ENCODE measurements around the gene MORN4. TPM values are rescaled to one million over a fixed set of nuclear protein-coding genes. Genes with fewer than 3 reads are reported as not detected.
A peak's percentile ranks its signal among the peaks of the same experiment; 100 is the strongest.

The MORN4 gene
- polyA plus RNA-seq (2013, experiment 1 of 2), result 17.3 TPM
- 15.0 TPM for polyA plus RNA-seq (2013, experiment 2 of 2)

DNA sequence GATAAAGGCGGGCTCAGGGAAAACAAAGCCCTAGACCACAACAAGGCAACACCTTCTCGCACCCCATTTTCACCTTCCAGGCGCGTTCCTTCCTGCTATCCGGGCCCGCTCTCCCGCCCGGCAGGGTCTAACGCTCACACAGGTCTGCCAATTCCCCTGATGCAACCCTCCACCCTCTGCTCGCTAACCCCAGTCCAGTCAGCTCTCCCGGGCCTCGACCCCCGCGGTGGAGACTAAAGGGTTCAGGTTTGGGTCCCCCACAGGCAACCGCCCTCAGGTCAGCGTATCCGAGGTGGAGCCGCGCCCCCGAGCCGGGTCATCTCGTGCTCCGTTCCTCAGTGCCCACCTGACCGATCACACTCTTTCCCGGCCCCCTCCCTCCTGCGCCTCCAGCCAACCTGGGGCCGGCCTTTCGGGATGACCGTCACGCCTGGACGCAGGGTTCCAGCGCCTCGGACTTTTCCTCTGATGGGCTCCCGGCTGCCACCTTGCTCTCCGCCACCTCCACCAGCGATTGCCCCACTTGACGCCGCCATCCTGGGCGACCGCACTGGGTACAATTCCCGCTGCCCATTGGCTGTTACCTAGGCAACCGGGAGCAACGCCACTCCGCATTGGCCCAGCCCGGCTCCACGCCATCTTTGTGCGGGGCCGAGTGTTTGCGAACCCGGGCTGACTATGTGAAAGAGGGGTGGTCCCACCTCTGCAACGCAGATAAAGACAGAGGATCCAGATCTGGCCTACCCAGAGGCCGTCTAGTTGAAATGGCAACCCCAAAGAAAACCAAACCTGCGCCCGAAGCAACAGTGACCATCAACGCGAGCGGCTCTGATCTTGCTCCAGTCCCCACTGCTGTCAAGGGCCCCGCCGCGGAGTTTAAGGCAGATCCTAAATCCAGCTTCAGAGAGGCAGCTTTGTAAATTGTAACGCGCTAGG lies at the start of gene MORN4:
Gene MORN4, minus strand, starts transcription at position 552 of the 936 bp plus-strand sequence. CDS start 13,847 bp downstream, outside the sequence.
- H3K9me3 ChIP-seq (ENCODE audit: control insufficient read depth, low read length), result no peaks in the 10 kb centered on the region
- peak within 1 kb of the TSS; percentile 77 for H3K4me3 ChIP-seq (ENCODE audit: extremely low read depth, insufficient read depth, low read length, poor library complexity, severe bottlenecking)
- H3K27ac ChIP-seq (ENCODE audit: low read depth, low read length, severe bottlenecking), result no peak within 1 kb of the TSS
- H3K36me3 ChIP-seq (ENCODE audit: control insufficient read depth, insufficient read depth, low read length), result no peaks in the 10 kb centered on the region
- WGBS, 2 experiments (ENCODE audit: insufficient coverage in 2 of 2), result 6 to 10% methylated on average over 54 to 59 of the region's 62 CpGs
- H3K4me1 ChIP-seq (ENCODE audit: control insufficient read depth, insufficient read depth, low read length, poor library complexity, severe bottlenecking), result no peaks in the 10 kb centered on the region

DNA sequence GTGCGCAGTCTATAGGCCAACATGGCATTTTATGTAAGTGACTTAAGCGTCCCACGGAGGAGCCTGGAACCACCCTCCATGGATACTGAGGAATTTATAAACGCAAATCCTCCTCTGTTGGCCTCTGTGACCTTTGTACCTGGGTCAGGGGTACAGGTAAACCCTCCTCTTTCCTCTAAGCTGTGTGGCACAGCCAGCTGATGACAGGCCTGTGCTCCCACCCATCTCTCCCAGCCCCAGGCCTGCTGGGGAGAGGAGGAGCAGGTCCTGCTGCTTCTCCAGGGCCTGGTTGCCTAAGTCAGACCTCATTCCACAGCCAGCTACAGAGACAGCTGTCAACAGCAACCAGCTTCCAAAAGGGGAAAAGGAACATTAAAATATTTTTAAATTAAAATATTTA lies 48.7 kb upstream of the MORN4 start:
- peaks cover 3% of the 10 kb centered on the region for H3K36me3 ChIP-seq (ENCODE audit: control insufficient read depth, insufficient read depth, low read length)
- WGBS, 2 experiments (ENCODE audit: insufficient coverage in 2 of 2), result 87 to 93% methylated on average over 4 of the region's 4 CpGs
- H3K27ac ChIP-seq (ENCODE audit: low read depth, low read length, severe bottlenecking), result no peak overlapping the region
- no peaks in the 10 kb centered on the region for H3K9me3 ChIP-seq (ENCODE audit: control insufficient read depth, low read length)
- H3K4me1 ChIP-seq (ENCODE audit: control insufficient read depth, insufficient read depth, low read length, poor library complexity, severe bottlenecking), result peaks cover 9% of the 10 kb centered on the region
- no peak overlapping the region for H3K4me3 ChIP-seq (ENCODE audit: extremely low read depth, insufficient read depth, low read length, poor library complexity, severe bottlenecking)

DNA sequence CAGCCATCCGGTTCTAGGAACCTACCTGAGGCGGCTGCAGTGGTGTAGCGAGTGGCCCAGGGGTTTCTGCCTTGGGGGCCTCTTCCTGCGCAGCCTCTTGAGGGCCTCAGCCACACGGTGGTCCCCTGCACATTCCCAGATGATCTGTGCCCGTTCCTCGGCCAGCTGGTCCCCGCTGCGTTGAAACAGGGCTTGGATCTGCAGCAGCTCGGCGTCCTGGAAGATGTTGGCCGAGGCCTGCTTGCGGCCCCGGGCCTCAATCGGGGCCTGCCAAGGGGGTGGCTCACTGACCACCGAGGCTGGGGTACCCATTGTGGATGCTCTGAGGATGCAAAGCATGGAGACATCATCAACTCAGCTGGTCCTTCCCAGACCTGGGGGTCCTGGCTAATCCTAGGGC lies 46.3 kb upstream of the MORN4 start:
- Histone ChIP-seq H3K27ac (ENCODE audit: low read depth, low read length, severe bottlenecking) (no peak overlapping the region), H3K36me3 (ENCODE audit: control insufficient read depth, insufficient read depth, low read length) (peaks cover 25% of the 10 kb centered on the region), H3K4me1 (ENCODE audit: control insufficient read depth, insufficient read depth, low read length, poor library complexity, severe bottlenecking) (peaks cover 9% of the 10 kb centered on the region), H3K9me3 (ENCODE audit: control insufficient read depth, low read length) (no peaks in the 10 kb centered on the region), H3K4me3 (ENCODE audit: extremely low read depth, insufficient read depth, low read length, poor library complexity, severe bottlenecking) (no peak overlapping the region)
- WGBS, 2 experiments (ENCODE audit: insufficient coverage in 2 of 2), result 92 to 93% methylated on average over 16 of the region's 16 CpGs

DNA sequence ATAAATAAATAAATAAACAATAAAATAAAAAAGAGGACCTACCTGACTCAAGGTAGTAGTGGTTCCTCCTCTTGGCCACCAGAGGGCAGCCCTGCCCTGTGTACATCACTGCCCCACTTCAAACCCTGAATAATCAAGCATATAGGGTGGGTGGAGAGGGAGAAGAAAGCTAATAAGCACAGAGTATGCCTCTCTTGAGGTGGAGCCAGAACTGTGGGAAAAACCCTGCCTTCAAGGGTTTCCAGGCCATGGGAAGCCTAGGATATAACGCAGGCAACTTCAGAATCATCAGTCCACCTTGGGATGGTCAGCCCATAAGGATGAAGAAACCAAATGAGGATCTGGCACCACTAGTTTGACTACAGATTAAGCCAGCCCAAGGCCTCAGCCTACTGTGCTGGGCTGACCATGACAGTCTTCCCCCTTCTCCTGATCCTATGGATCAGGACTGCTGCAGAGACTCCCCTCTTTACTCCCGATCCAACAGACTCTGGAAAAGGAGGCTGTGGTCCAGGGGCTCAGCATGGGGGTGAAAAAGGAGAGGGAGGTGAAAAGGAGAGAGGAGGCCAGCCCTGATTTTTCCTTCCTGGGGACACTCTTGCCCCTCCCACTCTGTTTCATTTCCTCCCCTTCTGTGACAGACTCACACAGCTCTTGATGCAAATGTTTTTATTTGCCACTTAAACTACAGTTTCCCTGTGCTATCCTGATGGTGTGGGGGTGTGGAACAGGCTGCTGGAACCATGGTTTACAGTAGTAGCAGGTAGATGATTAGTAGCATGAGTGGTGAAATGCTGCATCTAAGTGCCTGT lies 43.7 kb upstream of the MORN4 start:
- 89 to 95% methylated on average over 1 of the region's 2 CpGs for WGBS, 2 experiments (ENCODE audit: insufficient coverage in 2 of 2)
- H3K36me3 ChIP-seq (ENCODE audit: control insufficient read depth, insufficient read depth, low read length), result peaks cover 45% of the 10 kb centered on the region
- no peak overlapping the region for H3K4me3 ChIP-seq (ENCODE audit: extremely low read depth, insufficient read depth, low read length, poor library complexity, severe bottlenecking)
- H3K27ac ChIP-seq (ENCODE audit: low read depth, low read length, severe bottlenecking), result no peak overlapping the region
- no peaks in the 10 kb centered on the region for H3K9me3 ChIP-seq (ENCODE audit: control insufficient read depth, low read length)
- H3K4me1 ChIP-seq (ENCODE audit: control insufficient read depth, insufficient read depth, low read length, poor library complexity, severe bottlenecking), result no peaks in the 10 kb centered on the region

GRCh38 chr10:97675222-97675621 lies 41.9 kb upstream of the MORN4 start:
- 86 to 98% methylated on average over 5 to 8 of the region's 9 CpGs for WGBS, 2 experiments (ENCODE audit: insufficient coverage in 2 of 2)
- Histone ChIP-seq H3K36me3 (ENCODE audit: control insufficient read depth, insufficient read depth, low read length) (peaks cover 62% of the 10 kb centered on the region), H3K27ac (ENCODE audit: low read depth, low read length, severe bottlenecking) (no peak overlapping the region)

GRCh38 chr10:97673736-97674525 lies 40.6 kb upstream of the MORN4 start:
- peaks cover 73% of the 10 kb centered on the region for H3K36me3 ChIP-seq (ENCODE audit: control insufficient read depth, insufficient read depth, low read length)
- WGBS, 2 experiments (ENCODE audit: insufficient coverage in 2 of 2), result 92 to 100% methylated on average over 4 to 6 of the region's 8 CpGs
- no peak overlapping the region for H3K27ac ChIP-seq (ENCODE audit: low read depth, low read length, severe bottlenecking)
- H3K9me3 ChIP-seq (ENCODE audit: control insufficient read depth, low read length), result no peaks in the 10 kb centered on the region
- no peak overlapping the region for H3K4me3 ChIP-seq (ENCODE audit: extremely low read depth, insufficient read depth, low read length, poor library complexity, severe bottlenecking)
- no peaks in the 10 kb centered on the region for H3K4me1 ChIP-seq (ENCODE audit: control insufficient read depth, insufficient read depth, low read length, poor library complexity, severe bottlenecking)

More at GRCh38 chr10:97675222-97675621, 41.9 kb upstream of the MORN4 start:
- Histone ChIP-seq H3K4me3 (ENCODE audit: extremely low read depth, insufficient read depth, low read length, poor library complexity, severe bottlenecking) (no peak overlapping the region), H3K9me3 (ENCODE audit: control insufficient read depth, low read length) (no peaks in the 10 kb centered on the region), H3K4me1 (ENCODE audit: control insufficient read depth, insufficient read depth, low read length, poor library complexity, severe bottlenecking) (no peaks in the 10 kb centered on the region)

DNA sequence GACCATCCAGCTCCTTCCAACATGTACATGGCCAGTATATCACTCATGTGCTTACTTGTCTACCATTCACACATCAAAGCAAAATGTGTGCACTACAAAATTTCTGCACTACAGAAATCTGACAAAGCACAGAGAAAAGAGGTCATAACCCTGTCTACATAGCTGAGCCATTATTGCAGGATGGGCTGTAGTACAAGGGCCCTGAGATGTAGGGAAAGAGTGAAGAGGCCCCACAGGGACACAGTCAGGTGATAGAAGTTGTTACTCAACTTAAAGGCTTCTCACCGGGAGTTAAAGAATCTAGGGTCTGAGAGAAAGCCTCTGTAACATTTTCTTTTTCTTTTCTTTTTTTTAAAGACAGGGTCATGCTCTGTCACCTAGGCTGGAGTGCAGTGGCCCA lies 36.3 kb upstream of the MORN4 start:
- WGBS, 2 experiments (ENCODE audit: insufficient coverage in 2 of 2), result no CpG with 5 or more reads among the region's 1 CpG
- H3K27ac ChIP-seq (ENCODE audit: low read depth, low read length, severe bottlenecking), result no peak overlapping the region
- H3K4me3 ChIP-seq (ENCODE audit: extremely low read depth, insufficient read depth, low read length, poor library complexity, severe bottlenecking), result no peak overlapping the region
- H3K36me3 ChIP-seq (ENCODE audit: control insufficient read depth, insufficient read depth, low read length), result peaks cover 83% of the 10 kb centered on the region
- H3K9me3 ChIP-seq (ENCODE audit: control insufficient read depth, low read length), result no peaks in the 10 kb centered on the region
- no peaks in the 10 kb centered on the region for H3K4me1 ChIP-seq (ENCODE audit: control insufficient read depth, insufficient read depth, low read length, poor library complexity, severe bottlenecking)

DNA sequence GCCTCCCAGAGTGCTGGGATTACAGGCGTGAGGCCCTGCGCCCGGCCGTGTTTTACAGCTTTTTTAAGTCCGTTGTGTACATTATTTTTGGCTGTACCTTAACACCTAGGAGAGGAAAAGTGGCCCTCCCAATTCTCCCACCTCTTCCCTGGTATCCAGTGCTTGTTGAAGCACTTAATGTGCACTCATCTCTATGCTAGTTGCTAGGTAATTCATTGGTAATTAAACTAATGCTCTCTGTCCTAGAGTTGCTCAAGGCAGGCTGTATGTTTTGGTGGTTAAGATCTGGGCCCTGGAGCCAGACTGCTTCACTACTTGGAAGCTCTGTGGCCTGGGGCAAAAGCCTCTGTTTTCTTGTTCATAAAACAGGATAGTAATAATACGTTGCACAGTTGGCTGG lies 34.2 kb upstream of the MORN4 start:
- Histone ChIP-seq H3K4me3 (ENCODE audit: extremely low read depth, insufficient read depth, low read length, poor library complexity, severe bottlenecking) (no peak overlapping the region), H3K4me1 (ENCODE audit: control insufficient read depth, insufficient read depth, low read length, poor library complexity, severe bottlenecking) (no peaks in the 10 kb centered on the region), H3K36me3 (ENCODE audit: control insufficient read depth, insufficient read depth, low read length) (peaks cover 86% of the 10 kb centered on the region), H3K9me3 (ENCODE audit: control insufficient read depth, low read length) (no peaks in the 10 kb centered on the region), H3K27ac (ENCODE audit: low read depth, low read length, severe bottlenecking) (no peak overlapping the region)
- WGBS, 2 experiments (ENCODE audit: insufficient coverage in 2 of 2), result 93 to 94% methylated on average over 3 to 5 of the region's 6 CpGs

DNA sequence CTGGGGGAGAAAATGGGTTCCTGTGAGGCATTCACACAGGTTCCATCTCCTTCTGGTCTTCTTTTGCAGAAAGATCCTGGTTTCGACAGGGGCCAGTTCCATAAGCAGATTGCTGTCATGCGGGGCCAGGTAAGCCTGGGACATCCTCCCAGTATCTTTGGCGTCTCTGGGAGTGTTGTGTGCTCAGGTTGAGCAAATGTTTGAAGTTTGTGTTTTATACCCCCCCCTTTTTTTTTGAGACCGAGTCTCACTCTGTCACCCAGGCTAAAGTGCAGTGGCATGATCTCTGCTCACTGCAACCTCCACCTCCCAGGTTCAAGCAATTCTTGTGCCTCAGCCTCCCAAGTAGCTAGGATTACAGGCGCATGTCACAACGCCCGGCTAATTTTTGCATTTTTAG lies 33.7 kb upstream of the MORN4 start:
- H3K4me3 ChIP-seq (ENCODE audit: extremely low read depth, insufficient read depth, low read length, poor library complexity, severe bottlenecking), result no peak overlapping the region
- H3K36me3 ChIP-seq (ENCODE audit: control insufficient read depth, insufficient read depth, low read length), result peaks cover 90% of the 10 kb centered on the region
- no peak overlapping the region for H3K27ac ChIP-seq (ENCODE audit: low read depth, low read length, severe bottlenecking)
- WGBS, 2 experiments (ENCODE audit: insufficient coverage in 2 of 2), result 97 to 100% methylated on average over 5 of the region's 7 CpGs
- H3K4me1 ChIP-seq (ENCODE audit: control insufficient read depth, insufficient read depth, low read length, poor library complexity, severe bottlenecking), result no peaks in the 10 kb centered on the region
- H3K9me3 ChIP-seq (ENCODE audit: control insufficient read depth, low read length), result no peaks in the 10 kb centered on the region

GRCh38 chr10:97664282-97664850 lies 31.1 kb upstream of the MORN4 start:
- Histone ChIP-seq H3K4me1 (ENCODE audit: control insufficient read depth, insufficient read depth, low read length, poor library complexity, severe bottlenecking) (no peaks in the 10 kb centered on the region), H3K9me3 (ENCODE audit: control insufficient read depth, low read length) (no peaks in the 10 kb centered on the region), H3K36me3 (ENCODE audit: control insufficient read depth, insufficient read depth, low read length) (peaks cover 79% of the 10 kb centered on the region), H3K4me3 (ENCODE audit: extremely low read depth, insufficient read depth, low read length, poor library complexity, severe bottlenecking) (no peak overlapping the region), H3K27ac (ENCODE audit: low read depth, low read length, severe bottlenecking) (no peak overlapping the region)
- 80 to 100% methylated on average over 1 of the region's 1 CpG for WGBS, 2 experiments (ENCODE audit: insufficient coverage in 2 of 2)
